Measurements from ENCODE around the gene COTL1. TPM values are rescaled to one million over a fixed set of nuclear protein-coding genes. Genes with fewer than 3 reads are reported as not detected.

Gene COTL1
- total RNA-seq, 1 experiment from 2014 or later: 295 TPM

GRCh38 chr16:84614623-84614967 lies 3.3 kb downstream of the COTL1 start:
- no peak for DNase-seq (ENCODE audit: low spot score)

GRCh38 chr16:84614073-84614459 lies 3.8 kb downstream of the COTL1 start:
- DNase-seq (ENCODE audit: low spot score): no peak

DNA sequence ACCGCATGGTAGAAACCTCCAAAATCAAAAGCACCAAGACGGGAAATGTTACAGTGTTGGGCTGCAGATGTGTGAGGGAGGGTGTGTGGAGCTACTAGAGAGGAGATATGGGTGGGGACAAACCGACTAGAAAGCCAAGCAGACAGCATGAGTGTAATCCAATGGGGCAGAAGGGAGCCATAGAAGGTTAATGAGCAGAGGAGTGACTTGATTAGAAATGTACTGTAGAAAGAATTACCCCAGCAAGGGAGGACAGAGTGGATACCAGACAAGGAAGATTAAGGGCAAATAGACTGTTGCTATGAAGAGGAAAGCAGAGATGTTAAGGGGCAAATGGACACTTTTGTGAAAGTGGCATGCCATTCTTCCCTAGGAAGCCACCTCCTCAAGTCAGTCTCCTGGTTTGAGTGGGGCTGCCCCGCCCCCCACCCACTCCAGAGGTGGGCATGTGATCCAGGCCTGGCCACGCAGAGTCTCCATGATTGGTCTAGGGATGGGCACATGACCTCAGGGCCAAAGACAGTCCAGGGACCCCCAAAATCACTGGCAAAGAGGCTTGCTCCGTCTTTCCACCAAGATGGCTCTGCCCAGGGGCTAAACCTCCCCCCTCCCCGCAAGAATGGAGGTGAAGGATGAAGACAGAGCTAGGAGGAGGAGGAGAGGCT lies 4.3 kb downstream of the COTL1 start:
- DNase-seq (ENCODE audit: low spot score): no peak

- DNase-seq (ENCODE audit: low spot score): no peak
Measured at GRCh38 chr16:84612686-84613085, 5.2 kb downstream of the COTL1 start.

DNA sequence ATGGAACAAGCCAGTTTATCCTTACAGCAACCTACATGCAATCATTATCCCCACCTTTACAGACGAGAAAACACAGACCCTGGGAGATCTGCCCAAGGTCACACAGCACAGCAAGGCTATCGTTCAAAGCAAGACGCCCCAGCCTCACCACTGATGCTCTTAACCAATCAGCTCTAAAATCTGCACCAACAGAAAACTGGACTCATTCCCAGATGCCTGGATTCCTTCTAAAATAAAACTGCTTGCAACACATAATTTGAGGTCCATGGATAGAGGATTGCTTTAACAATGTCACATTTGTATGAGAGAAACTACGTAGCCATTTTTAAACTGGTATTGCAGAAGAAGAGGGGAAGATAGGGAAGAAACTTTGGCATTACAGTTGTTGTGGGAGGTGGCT lies 6.8 kb downstream of the COTL1 start:
- no peak for DNase-seq (ENCODE audit: low spot score)

DNA sequence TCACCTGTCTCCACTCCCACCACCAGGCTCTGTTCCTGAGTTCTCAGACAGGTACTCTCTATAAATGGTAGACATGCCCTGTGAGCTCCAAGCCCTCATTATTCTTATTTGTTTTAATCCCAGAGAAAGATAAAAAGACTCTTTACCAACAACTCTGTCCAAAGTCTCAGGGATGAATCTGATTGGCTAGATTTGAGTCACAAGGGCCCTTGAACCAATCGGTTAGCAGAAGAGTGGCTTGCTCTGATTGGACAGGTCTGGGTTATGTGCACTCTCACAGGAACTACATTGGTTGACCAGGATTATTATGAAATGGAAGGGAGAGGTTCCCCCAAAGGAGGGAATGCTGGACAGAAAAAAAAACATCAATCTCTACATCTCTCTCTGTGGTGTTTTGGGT lies 7.5 kb downstream of the COTL1 start:
- no peak for DNase-seq (ENCODE audit: low spot score)

DNA sequence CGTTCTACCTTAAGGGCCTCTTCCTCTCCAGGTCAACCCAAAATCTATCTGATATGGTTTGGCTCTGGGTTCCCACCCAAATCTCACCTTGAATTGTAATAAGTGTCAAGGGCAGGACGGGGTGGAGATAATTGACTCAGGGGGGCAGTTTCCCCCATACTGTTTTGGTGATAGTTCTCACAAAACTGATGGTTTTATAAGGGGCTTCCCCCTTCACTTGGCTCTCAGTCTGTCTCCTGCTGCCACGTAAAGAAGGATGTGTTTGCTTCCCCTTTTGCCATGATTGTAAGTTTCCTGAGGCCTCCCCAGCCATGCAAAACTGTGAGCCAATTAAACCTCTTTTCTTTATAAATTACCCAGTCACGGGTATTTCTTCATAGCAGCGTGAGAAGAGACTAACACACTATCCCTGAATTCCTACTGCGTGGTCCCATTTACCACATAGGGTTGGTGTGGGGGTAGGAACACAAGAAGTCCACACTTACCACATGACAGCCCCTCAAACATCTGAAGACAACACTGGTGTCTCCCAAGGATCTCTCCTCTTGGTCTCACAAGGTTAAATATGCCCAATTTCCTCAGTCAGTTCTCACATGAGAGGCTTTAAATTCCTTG lies 8.2 kb downstream of the COTL1 start:
- no peak for DNase-seq (ENCODE audit: low spot score)

- DNase-seq (ENCODE audit: low spot score): no peak
Measured at GRCh38 chr16:84608282-84608681, 9.6 kb downstream of the COTL1 start.

GRCh38 chr16:84607694-84608093 lies 10.2 kb downstream of the COTL1 start:
- no peak for DNase-seq (ENCODE audit: low spot score)

DNA sequence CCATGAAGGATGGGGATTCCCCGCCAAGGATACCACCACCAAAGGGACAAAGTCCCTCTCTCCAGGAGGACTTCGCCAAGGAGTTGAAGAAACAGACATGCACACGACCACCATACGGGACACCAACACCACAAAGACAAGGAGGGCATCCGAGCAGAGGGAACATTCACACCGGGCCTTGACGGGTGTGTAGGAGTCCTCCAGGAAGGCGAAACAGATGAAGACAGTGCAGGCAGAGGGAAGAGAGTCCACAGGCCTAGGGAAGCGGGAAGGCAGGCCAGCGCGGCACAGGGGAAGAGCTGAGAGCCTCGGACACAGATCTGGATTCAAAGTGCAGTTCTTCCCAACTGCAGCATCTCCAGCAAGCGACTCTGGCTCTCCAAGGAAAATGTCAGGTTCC lies 10.8 kb downstream of the COTL1 start:
- no peak for DNase-seq (ENCODE audit: low spot score)

- DNase-seq (ENCODE audit: low spot score): no peak
Measured at GRCh38 chr16:84606081-84606875, 11.6 kb downstream of the COTL1 start.

GRCh38 chr16:84605339-84605848 lies 12.5 kb downstream of the COTL1 start:
- DNase-seq (ENCODE audit: low spot score): no peak

GRCh38 chr16:84604477-84605013 lies 13.3 kb downstream of the COTL1 start:
- no peak for DNase-seq (ENCODE audit: low spot score)

DNA sequence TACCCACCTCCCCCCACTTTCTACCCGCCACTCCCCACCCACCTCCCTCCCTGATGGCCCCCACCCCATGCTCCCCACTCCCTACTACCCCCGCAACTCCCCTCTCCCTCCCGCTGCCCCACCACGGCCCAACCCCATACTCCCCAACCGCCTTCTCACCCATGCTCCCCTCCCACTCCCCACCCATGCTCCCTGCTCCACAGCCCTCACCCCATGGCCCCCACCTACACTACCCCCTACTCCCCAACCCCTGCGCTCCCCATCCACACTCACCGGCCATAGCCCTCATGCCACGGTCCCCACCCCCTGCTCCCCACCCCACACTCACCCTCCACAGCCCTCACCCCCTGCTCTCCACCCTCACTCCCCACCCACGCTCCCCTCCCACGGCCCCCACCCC lies 13.9 kb downstream of the COTL1 start:
- DNase-seq (ENCODE audit: low spot score): no peak

DNA sequence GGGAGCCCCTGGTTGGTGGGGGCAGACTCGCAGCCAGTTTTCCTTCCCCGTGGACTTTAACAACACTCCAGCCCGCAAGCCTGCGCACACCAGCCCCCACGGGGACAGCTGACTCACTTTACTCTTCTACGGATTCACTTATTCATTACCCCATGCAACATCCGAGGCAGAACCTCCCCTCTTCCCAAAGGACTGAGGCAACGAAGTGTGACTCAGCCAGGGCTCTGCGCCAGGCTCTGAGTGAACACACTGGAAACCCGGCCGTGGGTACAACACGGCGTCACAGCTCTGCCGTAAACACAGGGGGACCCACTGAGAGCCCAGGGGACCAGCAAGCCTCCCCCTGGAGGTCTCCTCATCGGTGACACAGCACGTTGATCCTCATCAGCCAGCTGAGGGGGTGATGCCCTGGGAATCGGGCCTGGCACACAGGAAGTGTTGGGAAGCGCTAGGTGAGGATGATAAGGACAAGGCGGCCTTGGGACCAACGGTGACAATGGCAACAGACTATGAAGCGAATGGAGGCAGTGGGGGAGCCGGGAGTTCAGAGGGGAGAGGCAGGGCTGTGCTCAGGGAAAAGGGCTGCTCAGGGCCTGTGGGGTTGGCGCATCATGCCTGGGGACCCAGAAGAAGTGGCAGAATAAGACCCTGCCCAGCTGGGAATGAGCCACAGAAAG lies 14.6 kb downstream of the COTL1 start:
- DNase-seq (ENCODE audit: low spot score): peak; percentile 96

DNA sequence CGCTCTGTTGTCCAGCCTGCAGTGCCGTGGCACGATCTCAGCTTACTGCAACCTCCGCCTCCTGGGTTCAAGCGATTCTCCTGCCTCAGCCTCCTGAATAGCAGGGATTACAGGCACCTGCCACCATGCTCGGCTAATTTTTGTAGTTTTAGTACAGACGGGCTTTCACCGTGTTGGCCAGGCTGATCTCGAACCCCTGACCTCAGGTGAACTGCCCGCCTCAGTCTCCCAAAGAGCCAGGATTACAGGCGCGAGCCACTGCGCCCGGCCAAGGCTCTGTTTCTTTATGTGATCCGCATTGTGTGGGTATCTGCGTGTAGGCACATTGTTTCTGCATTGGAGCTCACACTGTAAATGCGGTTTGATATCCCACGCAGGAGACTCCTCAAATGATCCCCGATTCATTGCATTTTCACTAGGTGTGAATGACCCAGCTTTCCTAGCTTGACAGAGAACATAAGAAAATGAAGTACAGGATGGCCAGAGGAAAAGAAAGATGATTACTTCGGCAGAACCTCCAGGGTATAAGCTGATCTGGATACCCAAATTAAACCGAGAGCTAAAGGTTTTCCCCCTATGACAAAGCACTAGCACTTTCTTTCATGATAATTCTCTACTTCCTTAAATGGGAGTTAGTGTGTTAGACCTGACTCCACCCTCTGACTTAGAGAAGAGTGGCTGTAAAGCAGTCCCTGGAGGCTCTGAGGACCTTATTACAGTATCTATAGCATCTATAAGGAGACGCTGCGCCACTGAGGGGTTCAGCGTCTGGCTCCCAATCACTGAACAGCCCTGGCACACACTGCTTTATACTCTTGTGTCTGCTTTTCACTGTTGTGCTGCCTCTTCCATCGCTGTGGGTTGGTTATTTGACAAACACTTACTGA lies 17.3 kb downstream of the COTL1 start:
- DNase-seq (ENCODE audit: low spot score): peak; percentile 57

DNA sequence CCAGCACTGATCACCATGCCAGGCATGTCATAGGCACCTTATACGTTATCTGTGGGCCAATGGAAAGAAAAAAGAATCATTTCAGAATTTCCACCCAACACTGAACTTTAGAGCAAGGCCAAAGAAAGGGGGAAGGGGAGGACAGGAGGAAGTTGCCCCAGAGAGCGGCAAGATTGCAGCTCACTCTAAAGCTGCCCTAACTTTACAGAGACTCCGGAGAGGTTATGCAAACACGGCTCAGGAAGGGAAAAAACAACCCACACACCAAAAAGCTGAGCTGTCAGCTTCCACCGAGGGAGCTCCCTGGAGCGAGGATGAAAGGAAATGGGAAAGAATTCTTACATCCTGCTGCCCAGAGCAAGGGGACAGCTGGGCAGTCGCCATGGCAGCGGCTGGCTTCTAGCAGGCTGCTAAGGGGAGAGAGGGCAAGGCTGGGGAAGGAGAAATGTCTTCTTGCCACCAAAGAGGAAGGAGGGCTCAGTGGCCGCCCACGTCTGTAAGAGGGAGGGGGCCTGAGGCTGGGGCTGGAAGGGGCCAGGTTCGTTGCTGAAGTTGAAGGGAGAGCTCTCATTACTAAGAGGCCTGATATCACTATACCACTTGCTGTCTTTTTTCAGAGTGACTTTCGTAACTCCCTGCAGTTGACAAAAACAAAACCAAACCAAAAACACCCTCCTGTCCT lies 18.2 kb downstream of the COTL1 start:
- peak; percentile 78 for DNase-seq (ENCODE audit: low spot score)

DNA sequence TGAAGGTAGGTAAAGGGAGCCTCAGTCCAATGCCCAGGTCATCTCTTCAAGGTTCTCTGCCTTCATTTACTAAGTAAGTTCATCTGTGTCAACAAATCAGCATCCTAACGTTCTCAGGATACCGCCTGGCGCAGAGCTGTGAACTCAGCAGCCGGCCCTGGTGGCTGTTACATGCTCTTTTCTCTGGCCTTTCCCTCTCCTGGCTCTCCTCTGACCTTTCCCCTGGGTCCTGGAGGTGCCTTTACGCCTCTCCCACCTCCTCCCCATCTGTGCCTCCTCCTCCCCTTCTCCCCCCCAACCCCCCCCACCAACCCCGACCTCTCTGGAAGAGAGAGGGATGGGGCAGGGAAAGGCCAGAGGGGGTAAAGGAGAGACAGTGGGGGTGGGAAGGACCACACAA lies 19.5 kb downstream of the COTL1 start:
- DNase-seq (ENCODE audit: low spot score): no peak

DNA sequence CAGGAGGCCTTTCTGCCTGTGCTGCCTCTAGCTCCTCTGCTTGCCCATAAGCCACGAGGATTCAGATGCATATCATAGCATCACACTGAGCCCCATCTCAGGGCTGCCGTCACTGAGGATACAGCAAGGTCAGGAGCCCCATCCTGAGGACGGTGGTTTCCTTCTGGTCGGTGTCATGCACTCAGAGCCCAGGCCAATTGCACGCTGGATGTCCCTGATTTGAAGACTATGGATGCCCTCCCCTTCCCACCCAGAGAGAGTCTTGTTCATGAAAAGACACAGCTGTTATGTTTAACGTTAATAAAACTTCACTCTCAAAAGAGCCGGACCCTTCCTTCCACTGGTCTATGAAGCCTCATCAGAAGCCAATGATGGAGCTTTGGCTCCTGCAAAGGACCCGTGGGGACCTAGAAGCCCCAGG lies 19.9 kb downstream of the COTL1 start:
- DNase-seq (ENCODE audit: low spot score): no peak

DNA sequence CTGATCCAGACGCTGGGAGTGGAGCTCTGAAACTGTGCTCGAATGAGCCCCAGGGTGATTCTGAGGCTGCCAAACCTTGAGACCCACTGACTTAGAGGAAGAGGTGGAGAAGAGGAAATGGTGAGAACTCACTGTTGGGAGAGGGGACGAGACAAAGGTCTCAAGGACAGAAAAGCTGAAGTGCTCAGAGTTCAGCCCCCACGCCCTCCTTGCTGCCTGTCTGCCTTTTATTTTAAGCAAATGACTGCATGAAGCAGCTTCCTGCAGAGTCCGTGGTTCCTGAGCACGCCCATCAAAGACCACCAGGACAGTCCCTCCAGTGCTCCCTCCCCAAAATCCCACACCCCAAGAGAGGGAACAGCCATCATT lies 20.4 kb downstream of the COTL1 start:
- no peak for DNase-seq (ENCODE audit: low spot score)

Data from A172 (cell line).